ELR (cell line): ENCODE data around the gene UGT2B11.
"Not testable (repeated sequence)": the region's sequence is repeated elsewhere in the genome, so short reads cannot be mapped to it uniquely, and the experiment has no call there.

Experiments used
- DNase-seq: peaks from one replicate; pipeline ENCODE4 v3.0.0-alpha.2; 2015; ENCODE audit warnings: low read depth

Gene UGT2B11

GRCh38 chr4:69169171-69169570 lies 45.4 kb downstream of the UGT2B11 start:
- DNase-seq = not testable (repeated sequence)

- DNase-seq = peak; percentile 21
These were observed 47.2 kb downstream of the UGT2B11 start for GRCh38 chr4:69167300-69167699.

- DNase-seq = not testable (repeated sequence)
These were observed 48.2 kb downstream of the UGT2B11 start for GRCh38 chr4:69166376-69166775.

GRCh38 chr4:69165707-69166106 lies 48.8 kb downstream of the UGT2B11 start:
- DNase-seq = not testable (repeated sequence)

- peak; percentile 1 for DNase-seq
These were observed 57.6 kb downstream of the UGT2B11 start for GRCh38 chr4:69156913-69157312.

GRCh38 chr4:69154021-69154420 lies 60.5 kb downstream of the UGT2B11 start:
- no peak for DNase-seq
